T47D (cell line): Measurements from ENCODE around the gene RRP8.

Experiments used
- DNase-seq, 2 experiments: peaks; one replicate each; pipeline versions ENCODE4 v3.0.0 to v3.0.0-alpha.2; 2011 to 2012; ENCODE audit warnings: low read depth in 1 of 2, low spot score in 1 of 2
- JUND ChIP-seq: IDR thresholded peaks from 2 replicates; pipeline ENCODE4 v1.6.1; 2012; ENCODE audit warnings: low read depth
- in situ Hi-C: cut with HindIII; loops from 2 replicates; pipeline ENCODE4 v1.10.0; 2016; ENCODE audit warnings: low sequenced_read_pairs, low pct_unique_long_range_greater_than_20kb

Gene RRP8

GRCh38 chr11:6610591-6610990 lies 7.2 kb upstream of the RRP8 start:
- no peak for TF ChIP-seq JUND
- no peak for DNase-seq

GRCh38 chr11:6609502-6610015 lies 6.1 kb upstream of the RRP8 start:
- in situ Hi-C loops, result no loop called here
- TF ChIP-seq JUND, result no peak

More at GRCh38 chr11:6610591-6610990, 7.2 kb upstream of the RRP8 start:
- in situ Hi-C loops, result no loop called here

DNA sequence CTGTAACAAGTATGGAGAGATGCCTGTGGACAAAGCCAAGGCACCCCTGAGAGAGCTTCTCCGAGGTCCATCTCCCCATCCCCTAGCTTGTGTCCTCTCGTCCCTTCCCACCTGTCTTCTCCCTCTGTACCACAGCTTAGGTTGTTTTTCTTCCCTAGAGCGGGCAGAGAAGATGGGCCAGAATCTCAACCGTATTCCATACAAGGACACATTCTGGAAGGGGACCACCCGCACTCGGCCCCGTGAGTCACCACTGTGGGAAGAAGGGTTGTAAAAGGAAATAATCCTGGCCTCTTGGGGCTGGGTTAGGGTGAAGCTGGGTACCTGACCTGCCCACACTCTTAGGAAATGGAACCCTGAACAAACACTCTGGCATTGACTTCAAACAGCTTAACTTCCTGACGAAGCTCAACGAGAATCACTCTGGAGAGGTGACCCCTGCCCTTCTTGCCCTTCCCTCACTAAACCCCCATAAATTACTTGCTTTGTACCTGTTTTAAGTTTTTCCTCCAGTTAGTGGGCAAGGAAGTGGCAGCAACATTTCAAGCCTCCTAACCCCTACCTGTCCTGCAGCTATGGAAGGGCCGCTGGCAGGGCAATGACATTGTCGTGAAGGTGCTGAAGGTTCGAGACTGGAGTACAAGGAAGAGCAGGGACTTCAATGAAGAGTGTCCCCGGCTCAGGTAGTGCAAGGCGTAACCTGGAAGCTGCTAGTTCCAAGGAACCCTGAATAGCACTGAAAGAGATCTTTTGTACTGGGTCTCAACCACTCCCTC lies 5.5 kb upstream of the RRP8 start:
- no peak for TF ChIP-seq JUND
- no peak for DNase-seq
- in situ Hi-C loops, result no loop called here

More at GRCh38 chr11:6609502-6610015, 6.1 kb upstream of the RRP8 start:
- no peak for DNase-seq

- TF ChIP-seq JUND, result no peak
- in situ Hi-C loops, result no loop called here
- no peak for DNase-seq
Measured at GRCh38 chr11:6608011-6608410, 4.6 kb upstream of the RRP8 start.

- in situ Hi-C loops, result no loop called here
- TF ChIP-seq JUND, result no peak
- DNase-seq, result no peak
Measured at GRCh38 chr11:6607190-6607795, 3.9 kb upstream of the RRP8 start.

GRCh38 chr11:6606471-6607189 lies 3.2 kb upstream of the RRP8 start:
- TF ChIP-seq JUND, result peak; percentile 8; the same call in 1 of the 2 replicates
- in situ Hi-C loops, result no loop called here
- peak; percentile 54 to 75 for DNase-seq

DNA sequence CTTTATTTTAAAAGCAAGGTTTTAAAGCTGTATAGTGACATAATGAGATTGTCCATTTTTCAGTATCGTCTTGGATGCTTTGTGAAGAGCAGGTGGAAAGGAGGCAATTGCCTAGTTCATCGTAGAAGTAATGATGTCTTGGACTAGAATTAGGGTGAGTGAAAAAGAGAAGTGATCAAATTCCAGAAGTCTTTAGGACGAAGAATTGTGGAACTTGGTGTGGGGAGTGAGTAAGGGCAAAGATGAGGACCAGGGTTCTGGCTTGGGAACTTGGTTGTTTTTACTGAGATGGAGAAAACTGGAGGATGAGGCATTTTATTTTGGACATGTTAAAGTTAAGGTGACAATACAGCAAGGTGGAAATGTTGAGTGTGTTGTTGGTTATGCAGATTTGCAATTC lies 1.4 kb upstream of the RRP8 start:
- no peak for TF ChIP-seq JUND
- no peak for DNase-seq
- in situ Hi-C loops, result no loop called here

- in situ Hi-C loops, result no loop called here
- TF ChIP-seq JUND, result no peak
- DNase-seq, result peak in 1 of 2 experiments; percentile 56
Measured at GRCh38 chr11:6604081-6604626, 738 bp upstream of the RRP8 start.

GRCh38 chr11:6602096-6602940 lies 1.1 kb downstream of the RRP8 start:
- TF ChIP-seq JUND, result no peak
- in situ Hi-C loops, result no loop called here

GRCh38 chr11:6601041-6601461 lies 2.4 kb downstream of the RRP8 start:
- TF ChIP-seq JUND, result no peak
- in situ Hi-C loops, result no loop called here
- no peak for DNase-seq

More at GRCh38 chr11:6602096-6602940, 1.1 kb downstream of the RRP8 start:
- no peak for DNase-seq

DNA sequence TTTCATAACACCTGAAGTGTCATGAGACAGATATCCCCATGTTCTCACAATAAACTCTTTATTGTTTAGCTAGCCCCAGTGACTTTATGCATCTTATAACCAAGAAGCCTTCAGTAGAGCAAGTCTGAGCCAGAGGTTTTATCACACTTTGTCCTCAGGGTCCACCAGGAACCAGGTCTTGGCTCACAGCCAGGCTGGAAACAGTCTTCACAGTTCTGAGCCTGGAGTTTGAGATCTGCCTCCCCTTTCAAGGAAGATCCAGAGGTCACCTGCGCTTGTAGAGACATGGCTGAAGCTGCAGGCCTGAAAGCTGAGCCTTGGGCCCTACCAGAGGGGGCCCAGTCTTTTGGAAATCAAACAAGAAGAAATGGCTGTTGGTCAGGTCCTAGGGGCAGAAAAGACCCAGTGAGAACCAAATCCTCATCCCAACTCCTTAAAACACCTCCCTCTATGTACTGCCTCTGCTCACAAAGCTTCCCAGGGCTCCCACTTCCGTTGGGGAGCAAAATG lies 3.5 kb downstream of the RRP8 start:
- no peak for TF ChIP-seq JUND
- no peak for DNase-seq
- in situ Hi-C loops, result no loop called here
